ENCODE results near the gene LORICRIN.

LORICRIN gene

DNA sequence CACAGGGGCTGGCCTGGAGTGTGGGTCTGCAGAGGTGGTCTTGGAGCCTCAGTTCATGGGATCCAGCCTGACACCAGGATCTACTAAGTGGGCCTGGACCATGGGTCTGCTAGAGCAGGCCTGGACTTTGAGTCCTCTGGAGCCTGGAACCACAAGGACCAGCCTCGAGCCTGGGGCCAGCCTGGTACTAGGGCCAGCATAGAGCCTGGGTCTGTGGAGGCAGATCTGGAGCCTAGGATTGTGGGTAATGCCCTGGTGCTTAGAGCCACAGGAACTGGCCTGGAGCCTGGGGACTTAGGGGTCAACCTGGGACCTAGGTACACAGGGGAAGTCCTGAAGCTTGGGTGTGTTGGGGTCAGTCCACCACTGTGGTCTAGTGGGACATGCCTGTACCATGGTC lies 12.7 kb downstream of the LORICRIN start:
- H3K36me3 ChIP-seq (replicated peaks): no peaks in the 10 kb centered on the region
- no peak overlapping the region for H3K4me3 ChIP-seq (ENCODE audit: low read depth, low read length)
- in situ Hi-C loops (cut with HindIII; ENCODE audit: low pct_ligation_motif_present, low sequenced_read_pairs): no loop called here
- no peak overlapping the region for H3K27ac ChIP-seq
- TF ChIP-seq, protein P1, sequence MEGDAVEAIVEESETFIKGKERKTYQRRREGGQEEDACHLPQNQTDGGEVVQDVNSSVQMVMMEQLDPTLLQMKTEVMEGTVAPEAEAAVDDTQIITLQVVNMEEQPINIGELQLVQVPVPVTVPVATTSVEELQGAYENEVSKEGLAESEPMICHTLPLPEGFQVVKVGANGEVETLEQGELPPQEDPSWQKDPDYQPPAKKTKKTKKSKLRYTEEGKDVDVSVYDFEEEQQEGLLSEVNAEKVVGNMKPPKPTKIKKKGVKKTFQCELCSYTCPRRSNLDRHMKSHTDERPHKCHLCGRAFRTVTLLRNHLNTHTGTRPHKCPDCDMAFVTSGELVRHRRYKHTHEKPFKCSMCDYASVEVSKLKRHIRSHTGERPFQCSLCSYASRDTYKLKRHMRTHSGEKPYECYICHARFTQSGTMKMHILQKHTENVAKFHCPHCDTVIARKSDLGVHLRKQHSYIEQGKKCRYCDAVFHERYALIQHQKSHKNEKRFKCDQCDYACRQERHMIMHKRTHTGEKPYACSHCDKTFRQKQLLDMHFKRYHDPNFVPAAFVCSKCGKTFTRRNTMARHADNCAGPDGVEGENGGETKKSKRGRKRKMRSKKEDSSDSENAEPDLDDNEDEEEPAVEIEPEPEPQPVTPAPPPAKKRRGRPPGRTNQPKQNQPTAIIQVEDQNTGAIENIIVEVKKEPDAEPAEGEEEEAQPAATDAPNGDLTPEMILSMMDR (IDR thresholded peaks at IDR 0.05; ENCODE audit: low read depth, low read length, missing control alignments): no peak
- no peak for DNase-seq
- H3K27me3 ChIP-seq (replicated peaks): no peaks in the 10 kb centered on the region

GRCh38 chr1:153277852-153278251 lies 18.4 kb downstream of the LORICRIN start:
- Histone ChIP-seq H3K4me3 (ENCODE audit: low read depth, low read length) (no peak overlapping the region), H3K27me3 (replicated peaks) (no peaks in the 10 kb centered on the region), H3K36me3 (replicated peaks) (no peaks in the 10 kb centered on the region), H3K27ac (no peak overlapping the region)
- TF ChIP-seq, protein P1 (IDR thresholded peaks at IDR 0.05; ENCODE audit: low read depth, low read length, missing control alignments): peak; percentile 61
- in situ Hi-C loops (cut with HindIII; ENCODE audit: low pct_ligation_motif_present, low sequenced_read_pairs): no loop called here
- DNase-seq: no peak

DNA sequence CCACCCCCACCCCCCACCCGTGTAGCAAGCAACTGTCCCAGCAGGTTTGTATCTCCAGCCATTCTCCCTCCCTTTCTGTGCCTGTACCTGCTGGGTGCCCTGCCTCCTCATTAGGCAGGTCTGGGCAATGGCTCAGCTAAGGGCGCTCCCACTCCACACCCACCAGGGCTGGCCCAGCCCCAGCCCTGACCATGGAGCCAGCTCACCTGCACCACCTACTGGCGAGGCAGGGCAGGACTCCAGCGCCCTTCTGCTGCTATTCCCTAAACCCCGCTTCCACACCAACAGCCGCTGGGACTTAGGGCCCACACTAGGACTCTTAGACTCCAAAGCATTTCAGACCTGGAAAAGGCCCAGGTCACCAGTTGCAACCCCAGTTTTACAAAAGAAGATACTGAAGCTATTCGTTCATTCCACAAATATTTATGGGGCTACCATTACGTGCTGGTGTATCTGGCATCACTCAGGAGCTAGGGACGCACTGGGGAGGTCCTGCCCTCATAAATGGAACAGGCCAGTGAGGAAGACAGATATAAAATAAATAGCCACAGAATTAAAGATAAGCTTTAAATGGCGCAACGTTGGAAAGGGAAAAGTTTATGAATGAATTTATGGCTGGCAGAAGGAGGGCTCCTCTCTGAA lies 29.3 kb downstream of the LORICRIN start:
- no peak overlapping the region for H3K4me3 ChIP-seq (ENCODE audit: low read depth, low read length)
- H3K36me3 ChIP-seq (replicated peaks): no peaks in the 10 kb centered on the region
- H3K27me3 ChIP-seq (replicated peaks): no peaks in the 10 kb centered on the region
- in situ Hi-C loops (cut with HindIII; ENCODE audit: low pct_ligation_motif_present, low sequenced_read_pairs): no loop called here
- H3K27ac ChIP-seq: no peak overlapping the region
- no peak for DNase-seq
- TF ChIP-seq, protein P1 (IDR thresholded peaks at IDR 0.05; ENCODE audit: low read depth, low read length, missing control alignments): peak; percentile 49

DNA sequence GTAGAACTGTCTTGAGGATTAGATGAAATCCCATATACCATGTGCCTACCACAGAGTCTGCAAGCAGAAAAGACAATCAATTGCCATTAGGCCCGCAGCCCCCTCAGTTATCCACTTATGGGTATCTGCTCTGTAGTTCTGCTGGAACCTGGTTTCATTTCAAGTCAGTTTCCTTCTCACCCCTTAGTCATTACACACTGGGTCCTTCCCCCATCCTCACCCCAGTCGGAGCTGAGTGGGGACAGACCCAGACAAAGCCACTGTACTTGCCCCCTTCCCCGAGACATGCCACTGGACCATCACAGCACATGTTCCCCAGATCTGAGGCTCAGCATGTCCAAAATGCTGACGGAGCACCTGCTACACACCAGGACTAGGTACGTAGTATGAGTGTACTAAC lies 32.0 kb downstream of the LORICRIN start:
- in situ Hi-C loops (cut with HindIII; ENCODE audit: low pct_ligation_motif_present, low sequenced_read_pairs): no loop called here
- no peaks in the 10 kb centered on the region for H3K27me3 ChIP-seq (replicated peaks)
- H3K4me3 ChIP-seq (ENCODE audit: low read depth, low read length): no peak overlapping the region
- no peaks in the 10 kb centered on the region for H3K36me3 ChIP-seq (replicated peaks)
- TF ChIP-seq, protein P1 (IDR thresholded peaks at IDR 0.05; ENCODE audit: low read depth, low read length, missing control alignments): no peak
- no peak for DNase-seq
- H3K27ac ChIP-seq: no peak overlapping the region

DNA sequence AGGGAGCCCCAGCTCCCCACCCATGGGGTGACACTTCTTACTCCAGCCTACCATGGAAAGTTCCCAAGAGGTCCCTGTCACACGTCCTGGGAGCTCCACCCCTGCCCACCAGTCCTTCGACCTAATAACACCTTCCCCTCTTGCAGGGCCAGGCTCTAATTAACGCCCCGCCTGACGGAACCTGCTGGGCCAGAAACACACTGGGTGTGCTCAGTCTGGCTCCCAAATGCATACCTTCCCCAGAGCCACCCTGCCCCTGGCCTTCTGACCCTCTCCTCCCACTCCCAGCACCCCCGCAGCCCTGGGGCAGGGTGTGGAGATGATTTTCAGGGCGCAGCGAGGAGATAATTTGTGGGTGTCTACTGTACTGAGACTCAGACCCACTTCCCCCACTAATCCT lies 32.7 kb downstream of the LORICRIN start:
- TF ChIP-seq, protein P1 (IDR thresholded peaks at IDR 0.05; ENCODE audit: low read depth, low read length, missing control alignments): no peak
- Histone ChIP-seq H3K4me3 (ENCODE audit: low read depth, low read length) (no peak overlapping the region), H3K27ac (no peak overlapping the region), H3K36me3 (replicated peaks) (no peaks in the 10 kb centered on the region), H3K27me3 (replicated peaks) (no peaks in the 10 kb centered on the region)
- in situ Hi-C loops (cut with HindIII; ENCODE audit: low pct_ligation_motif_present, low sequenced_read_pairs): no loop called here
- DNase-seq: no peak

Measured in brain microvascular endothelial cell (primary cell).